ENCODE measurements around the gene ZNF48.
A peak's percentile ranks its signal among the peaks of the same experiment; 100 is the strongest.

DNA sequence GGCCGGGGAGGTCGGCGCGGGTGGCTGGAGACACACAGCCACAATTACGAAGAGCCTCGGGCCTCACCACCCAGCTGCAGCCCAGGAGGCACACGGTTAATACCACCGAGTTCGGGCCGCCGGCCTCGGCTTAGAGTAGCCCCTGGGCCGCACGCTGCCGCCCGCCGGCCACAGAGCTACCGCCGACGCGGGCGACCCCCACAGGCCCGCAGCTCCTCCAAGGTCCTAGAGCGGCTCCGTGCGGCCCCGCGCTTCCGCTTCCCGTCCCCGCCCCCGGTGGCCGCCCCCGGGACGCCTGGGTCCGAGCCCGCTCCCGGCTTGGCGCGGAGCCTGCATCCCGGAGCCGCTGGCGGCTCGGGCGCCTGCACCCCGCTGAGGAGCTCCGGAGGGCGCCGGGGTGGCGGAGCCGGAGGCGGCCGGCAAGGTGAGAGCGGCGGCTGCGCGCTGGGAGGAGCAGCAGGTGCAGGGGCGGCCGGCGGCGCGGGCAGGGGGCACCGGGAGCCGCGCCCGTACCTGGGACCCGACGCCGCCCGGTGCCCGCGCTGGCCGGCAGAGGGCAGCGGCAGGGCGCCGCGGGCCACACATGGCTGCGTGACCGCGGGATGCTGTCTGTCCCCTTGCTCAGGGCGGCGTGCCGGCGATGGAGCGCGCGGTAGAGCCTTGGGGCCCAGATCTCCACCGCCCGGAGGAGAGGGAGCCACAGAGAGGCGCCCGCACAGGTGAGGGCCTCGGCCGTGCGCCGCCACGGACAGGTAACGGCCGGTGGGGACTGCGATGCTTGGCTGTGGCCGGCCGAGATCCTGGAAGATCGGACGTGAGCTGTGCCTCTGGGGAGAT, at the start of gene ZNF48:
- TF ChIP-seq, protein P1, sequence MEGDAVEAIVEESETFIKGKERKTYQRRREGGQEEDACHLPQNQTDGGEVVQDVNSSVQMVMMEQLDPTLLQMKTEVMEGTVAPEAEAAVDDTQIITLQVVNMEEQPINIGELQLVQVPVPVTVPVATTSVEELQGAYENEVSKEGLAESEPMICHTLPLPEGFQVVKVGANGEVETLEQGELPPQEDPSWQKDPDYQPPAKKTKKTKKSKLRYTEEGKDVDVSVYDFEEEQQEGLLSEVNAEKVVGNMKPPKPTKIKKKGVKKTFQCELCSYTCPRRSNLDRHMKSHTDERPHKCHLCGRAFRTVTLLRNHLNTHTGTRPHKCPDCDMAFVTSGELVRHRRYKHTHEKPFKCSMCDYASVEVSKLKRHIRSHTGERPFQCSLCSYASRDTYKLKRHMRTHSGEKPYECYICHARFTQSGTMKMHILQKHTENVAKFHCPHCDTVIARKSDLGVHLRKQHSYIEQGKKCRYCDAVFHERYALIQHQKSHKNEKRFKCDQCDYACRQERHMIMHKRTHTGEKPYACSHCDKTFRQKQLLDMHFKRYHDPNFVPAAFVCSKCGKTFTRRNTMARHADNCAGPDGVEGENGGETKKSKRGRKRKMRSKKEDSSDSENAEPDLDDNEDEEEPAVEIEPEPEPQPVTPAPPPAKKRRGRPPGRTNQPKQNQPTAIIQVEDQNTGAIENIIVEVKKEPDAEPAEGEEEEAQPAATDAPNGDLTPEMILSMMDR (IDR thresholded peaks at IDR 0.05; ENCODE audit: low read length) = peak; percentile 27
- no peak for TF ChIP-seq EZH2 (IDR thresholded peaks at IDR 0.05; ENCODE audit: borderline replicate concordance, low read length)
